GM08714 (cell line): ENCODE data around the gene MYO1H.

ENCODE experiments used
- H3K4me3 ChIP-seq: fragments of 200-500 bp; sonication (Bioruptor generic); 2 replicates; pipeline ENCODE4 v1.5.1; 2014; ENCODE audit warnings: mild to moderate bottlenecking, low read length, inconsistent platforms
- ZNF274 ChIP-seq: IDR thresholded peaks from 2 replicates; pipeline ENCODE4 v1.6.1; 2012; ENCODE audit warnings: mild to moderate bottlenecking, low read depth, low read length

MYO1H gene

DNA sequence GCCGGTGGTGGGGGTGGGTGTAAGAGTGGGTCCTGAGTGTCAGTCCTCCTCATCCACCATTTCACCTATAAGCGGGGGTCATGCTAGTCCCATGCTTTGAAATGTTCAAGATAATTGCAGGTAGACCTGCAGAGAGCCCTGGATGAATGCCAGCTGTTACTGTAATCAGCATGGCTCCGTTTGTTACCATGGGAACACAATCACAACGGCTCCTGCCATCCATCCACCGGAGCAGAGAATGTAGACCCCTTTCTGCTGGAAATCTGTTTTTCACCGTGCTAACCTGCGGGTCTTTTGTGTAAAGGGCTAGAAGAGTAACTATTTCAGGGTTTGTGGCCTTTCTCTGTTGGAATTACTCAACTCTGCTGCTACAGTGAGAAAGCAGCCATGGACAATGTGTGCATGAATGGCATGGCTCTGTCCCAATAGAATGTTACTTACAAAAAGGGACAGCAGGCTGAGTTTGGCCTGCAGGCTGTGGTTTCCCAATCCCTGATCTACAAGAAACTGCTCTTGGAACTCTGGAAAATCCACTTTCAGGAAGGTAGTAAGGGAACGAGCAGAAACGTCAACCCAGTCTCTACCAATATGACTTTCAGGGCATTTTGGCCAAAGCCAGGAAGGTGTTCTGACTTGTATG lies 93.3 kb downstream of the MYO1H start:
- no peak for TF ChIP-seq ZNF274
- H3K4me3 ChIP-seq = no peak overlapping the region

DNA sequence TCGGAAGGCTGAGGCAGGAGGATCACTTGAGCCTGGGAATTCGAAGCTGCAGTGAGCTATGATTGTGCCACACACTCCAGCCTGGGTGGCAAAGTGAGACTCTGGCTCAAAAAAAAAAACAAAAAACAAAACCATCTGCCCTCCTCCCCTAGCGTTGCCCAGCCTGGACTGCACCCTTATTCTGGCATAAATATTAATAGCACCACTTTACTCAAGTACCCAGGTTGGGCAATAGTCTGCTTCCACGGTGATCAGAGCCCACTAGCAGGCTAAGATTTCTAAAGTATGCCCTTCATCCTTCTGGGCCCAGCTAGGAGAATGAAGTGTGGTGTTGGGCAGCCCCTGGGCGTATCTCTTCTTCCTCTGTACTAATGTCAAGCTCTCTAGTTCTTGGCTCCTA lies 96.1 kb downstream of the MYO1H start:
- TF ChIP-seq ZNF274 = no peak
- no peak overlapping the region for H3K4me3 ChIP-seq

DNA sequence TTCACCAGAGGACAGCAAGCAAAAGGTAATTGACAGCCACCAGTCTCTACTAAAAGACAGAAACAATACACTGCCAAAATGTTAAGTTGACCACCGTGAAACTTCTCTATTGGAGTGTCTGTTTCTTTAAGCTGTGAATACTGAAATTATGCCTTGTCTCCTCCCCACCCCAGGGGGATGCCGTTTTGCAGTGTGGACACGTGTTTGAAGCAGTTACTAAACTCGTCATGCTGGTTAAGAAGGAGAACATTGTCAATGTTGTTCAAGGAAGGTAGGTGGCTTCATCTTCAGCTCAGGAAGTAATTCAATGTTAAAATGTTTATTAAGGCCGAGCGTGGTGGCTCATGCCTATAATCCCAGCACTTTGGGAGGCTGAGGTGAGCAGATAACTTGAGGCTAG lies 96.6 kb downstream of the MYO1H start:
- no peak for TF ChIP-seq ZNF274
- no peak overlapping the region for H3K4me3 ChIP-seq

DNA sequence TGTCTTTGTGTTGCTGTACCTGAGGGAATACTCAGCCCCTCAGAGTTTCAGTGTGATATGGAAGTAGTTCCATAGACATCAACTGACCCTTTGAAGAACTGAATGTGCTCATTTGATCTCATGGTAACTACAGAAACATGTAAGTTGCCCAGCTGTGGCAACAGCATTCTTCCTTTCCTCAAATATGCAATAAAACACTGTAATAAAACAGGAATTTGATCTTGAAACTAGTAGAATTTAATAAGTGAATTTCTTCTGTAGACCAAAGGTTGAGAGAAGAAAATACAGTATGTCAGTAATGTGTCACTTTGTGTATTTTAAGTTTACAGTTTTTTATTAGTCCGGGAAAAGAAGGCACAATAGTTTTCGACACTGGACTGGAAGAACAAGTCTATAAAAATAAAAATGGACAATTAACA lies 97.5 kb downstream of the MYO1H start:
- H3K4me3 ChIP-seq = no peak overlapping the region
- no peak for TF ChIP-seq ZNF274

DNA sequence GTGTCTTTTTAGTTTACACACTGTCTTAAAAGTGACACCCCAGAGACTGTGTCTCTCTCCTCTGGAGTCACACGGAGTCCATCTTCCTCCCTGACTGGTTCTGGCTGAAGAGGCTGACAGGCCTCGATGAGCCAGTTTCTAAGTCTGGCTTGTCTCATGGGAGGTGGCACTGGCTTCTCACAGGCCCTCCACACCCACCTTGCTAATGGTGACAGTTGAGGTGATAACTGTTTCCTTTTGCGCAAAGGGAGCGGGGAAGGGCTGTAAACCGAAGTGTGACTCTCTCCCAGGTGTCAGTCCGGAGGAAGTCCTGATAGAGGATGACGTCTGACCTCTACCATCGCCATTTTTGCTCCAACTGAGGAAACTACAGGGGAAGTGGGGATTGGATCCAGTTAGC lies 99.2 kb downstream of the MYO1H start:
- no peak for TF ChIP-seq ZNF274
- H3K4me3 ChIP-seq = no peak overlapping the region

DNA sequence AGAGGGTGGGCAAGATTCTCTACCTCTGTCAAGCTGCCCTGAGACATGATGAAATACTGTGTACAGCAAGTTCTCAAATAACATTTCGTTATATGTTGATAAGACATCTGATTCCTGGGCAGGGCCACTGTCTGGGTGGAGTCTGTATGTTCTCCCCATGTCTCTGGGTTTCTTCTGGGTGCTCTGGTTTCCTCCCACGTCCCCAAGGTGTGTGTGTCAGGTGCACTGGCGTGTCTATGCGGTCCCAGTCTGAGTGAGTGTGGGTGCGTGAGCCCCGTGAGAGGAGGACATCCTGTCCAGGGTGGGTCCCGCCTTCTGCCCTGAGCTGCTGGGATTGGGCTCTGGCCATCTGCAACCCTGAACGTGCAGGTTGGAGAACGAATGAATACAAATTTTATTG lies 99.8 kb downstream of the MYO1H start:
- no peak overlapping the region for H3K4me3 ChIP-seq
- no peak for TF ChIP-seq ZNF274

DNA sequence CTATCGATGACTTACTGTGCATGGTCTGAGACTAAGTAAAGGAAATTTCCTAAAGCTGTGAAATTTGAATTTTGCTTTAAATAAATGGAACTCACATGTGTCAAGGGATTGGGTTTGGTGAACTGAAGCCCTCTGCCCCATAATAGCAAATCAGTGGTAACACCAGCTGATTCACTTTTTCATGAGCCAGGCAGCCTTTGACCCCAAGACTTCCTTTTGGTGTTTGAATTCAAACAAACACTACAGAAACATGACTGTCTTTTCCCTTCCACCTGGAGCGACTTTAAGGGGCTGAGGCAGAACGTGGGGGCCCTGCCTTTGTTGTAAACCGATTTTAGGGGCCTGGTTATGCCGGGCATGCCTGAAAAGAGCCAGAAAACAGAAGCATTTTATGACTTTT lies 100.6 kb downstream of the MYO1H start:
- H3K4me3 ChIP-seq = no peak overlapping the region
- TF ChIP-seq ZNF274 = no peak

DNA sequence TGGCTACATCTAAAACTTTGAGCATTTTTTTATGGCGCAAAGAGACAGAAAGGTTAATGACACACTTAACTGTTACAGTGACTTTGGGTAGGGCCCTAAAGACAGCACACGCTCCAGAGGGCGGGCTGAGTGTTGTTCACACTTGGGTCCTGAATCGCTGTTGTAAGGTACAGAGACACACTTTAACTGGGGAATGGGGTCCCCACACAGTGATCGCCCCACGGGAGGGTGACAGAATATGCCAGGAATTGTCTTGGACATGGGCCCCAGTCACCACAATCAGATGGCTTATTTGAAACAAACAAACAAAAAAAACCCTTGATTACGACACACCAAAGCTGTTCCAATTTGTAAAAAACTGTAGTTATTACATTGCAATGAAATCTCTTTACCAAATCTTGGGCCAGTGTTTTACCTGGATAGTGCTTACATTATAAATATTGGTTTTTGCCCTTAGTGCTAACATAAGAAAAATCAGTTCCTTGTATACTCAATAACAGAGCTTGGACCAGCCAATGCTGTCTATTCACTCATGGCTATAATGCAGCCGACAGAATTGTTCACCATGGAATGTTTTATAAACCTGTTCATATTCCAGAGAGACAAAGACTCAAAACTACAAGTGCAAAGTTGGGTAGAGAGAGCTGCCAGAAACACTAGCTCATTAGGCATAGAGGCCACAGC lies 101.1 kb downstream of the MYO1H start:
- TF ChIP-seq ZNF274 = no peak
- H3K4me3 ChIP-seq = no peak overlapping the region

DNA sequence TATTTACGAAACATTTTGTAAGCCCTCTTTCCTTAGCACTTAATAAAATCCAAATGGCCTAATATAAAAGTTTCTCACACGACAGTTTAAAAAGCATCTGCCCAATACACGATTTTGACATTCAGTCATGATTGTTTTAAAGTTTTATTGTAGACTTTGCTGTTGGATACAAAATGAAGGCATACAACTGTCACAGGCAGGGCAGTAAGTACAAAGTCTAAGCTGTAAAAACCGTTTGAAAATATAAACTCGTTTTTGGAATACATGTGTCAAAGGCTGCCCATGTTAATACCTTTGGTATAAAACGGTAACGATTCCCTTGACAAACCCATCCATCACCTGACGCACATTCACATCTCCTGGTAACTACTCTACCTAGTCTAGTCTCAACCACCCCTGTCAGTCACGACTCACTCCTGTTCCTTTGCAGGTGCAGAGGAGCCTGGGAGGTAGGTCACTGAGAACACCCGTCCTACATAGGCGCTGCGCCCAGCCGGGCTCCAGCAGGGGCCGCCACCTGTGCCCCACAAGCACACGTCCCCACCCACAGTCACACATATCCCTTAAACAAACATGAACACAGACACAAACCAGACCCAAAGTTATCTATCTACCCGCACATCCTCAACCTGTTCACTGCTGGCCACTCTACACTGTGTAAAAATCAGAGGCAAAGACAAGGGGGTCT lies 102.3 kb downstream of the MYO1H start:
- no peak for TF ChIP-seq ZNF274
- no peak overlapping the region for H3K4me3 ChIP-seq

DNA sequence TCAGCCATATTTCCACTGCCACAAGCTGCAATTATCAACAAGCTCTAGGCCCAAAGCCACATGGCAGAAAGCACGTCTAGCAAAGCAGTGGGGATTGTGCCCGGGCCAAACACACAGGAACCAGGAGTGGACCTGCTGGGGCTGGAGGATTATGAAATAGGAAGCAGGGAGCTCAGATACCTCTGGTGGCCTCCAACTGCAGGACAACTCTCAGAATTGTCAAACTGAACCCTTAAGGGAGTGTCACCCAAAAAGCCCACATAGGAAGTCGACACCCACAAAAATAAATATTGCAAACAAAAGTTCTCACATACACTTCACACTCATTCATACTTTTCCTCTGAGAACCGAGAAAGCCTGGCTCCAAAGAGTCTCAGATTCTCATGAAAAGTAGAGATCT lies 103.3 kb downstream of the MYO1H start:
- H3K4me3 ChIP-seq = no peak overlapping the region
- no peak for TF ChIP-seq ZNF274

DNA sequence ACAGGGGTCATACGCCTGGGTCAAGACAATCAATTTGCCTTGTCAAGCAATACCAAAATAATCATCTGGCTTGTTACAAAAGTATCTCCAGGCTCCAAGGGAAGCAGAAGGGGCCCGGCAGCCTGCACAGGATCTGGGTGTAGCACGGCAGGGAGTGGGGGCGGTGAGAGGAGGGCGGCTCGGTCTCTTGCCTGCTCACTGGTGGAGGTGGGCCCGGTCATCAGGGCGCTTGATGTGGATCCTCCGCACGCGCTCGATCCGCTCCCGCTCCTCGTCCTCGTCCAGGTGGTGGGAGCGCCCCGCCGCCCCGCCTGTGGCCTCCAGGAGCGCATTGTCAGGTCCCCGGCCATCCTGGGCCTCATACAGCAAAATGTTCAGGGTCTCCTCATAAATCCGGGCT lies 103.7 kb downstream of the MYO1H start:
- H3K4me3 ChIP-seq = no peak overlapping the region
- no peak for TF ChIP-seq ZNF274

DNA sequence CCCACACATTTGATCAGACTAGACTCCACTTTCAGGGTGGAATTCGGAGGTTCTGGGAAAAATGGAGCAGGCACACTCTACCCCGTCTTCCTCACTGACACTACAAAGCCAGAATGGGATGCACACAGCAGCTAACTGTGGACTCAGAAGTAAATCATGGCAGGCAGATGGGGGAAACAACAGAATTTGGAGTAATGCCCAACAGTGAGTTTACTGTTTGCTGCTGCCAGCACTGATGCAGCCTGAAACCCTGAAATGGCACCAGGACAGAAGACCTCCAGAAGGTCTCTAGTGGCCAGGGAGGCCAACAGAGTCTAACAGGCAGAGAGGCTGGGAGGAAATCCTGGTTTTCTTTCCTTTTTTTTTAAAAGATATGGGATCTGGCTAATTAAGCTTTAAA lies 104.8 kb downstream of the MYO1H start:
- TF ChIP-seq ZNF274 = no peak
- no peak overlapping the region for H3K4me3 ChIP-seq

DNA sequence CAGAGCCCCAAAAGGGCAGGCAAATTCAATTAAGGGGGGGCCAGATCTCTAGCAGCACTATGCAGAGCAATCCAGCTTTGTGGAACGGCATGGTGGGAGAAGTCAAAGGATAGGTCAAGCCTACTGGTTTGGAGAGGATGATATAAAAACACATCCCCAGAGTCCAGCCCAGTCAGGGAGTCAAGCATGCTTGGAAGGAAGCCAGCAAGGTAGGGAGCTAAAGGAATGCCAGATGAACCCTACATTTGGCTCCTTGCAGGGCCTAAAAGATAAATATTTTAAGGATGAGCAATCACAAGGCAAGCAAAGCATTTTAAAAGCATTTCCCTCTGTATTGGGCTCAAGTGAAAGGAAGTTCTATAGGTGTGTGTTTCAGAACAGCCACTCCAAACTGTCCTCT lies 108.0 kb downstream of the MYO1H start:
- H3K4me3 ChIP-seq = no peak overlapping the region
- TF ChIP-seq ZNF274 = no peak

DNA sequence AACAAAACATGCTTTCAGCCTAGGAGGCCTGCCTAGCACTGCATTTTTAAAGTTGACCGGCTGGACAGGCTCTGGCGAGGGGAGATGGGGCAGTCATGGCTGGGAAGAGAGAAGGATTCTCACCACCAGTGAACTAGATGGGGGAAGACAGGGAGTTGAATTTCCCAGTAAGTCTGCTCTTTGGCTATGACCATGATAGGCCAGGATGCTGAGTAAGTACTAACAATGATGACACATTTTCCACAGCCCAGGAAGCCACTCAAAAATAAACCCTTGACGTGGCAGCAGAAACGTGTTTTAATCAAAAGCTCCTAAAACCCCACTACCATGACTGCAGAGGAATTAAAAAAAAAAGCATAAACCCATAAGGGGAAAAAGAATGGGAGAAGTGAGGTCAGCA lies 110.4 kb downstream of the MYO1H start:
- TF ChIP-seq ZNF274 = no peak
- H3K4me3 ChIP-seq = no peak overlapping the region

DNA sequence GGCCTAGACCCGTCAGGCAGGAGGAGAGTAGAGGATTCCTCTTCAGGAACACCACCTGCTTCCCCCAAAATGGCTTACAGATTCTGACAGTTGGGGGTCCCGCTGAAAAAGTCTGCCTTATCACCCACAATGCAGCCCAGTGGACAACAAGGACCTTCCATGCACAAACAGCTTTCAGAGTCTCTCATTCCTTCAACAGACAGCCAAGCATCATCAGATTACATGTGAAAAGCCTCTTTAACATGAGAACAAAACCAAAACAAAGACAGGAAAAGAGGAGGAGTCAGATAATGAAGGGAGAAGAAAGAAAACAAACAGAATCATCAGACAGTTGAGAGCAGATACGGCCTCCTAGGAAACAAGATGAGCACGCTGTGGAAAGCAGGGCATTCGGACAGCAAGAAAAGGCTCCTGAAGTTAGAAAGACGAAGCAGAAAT lies 111.1 kb downstream of the MYO1H start:
- no peak overlapping the region for H3K4me3 ChIP-seq
- no peak for TF ChIP-seq ZNF274
